Measurements from ENCODE around the gene GHRHR.

Gene GHRHR

GRCh38 chr7:30927040-30927439 lies 36.7 kb upstream of the GHRHR start:
- no peak for DNase-seq (ENCODE audit: low read depth, low spot score)

GRCh38 chr7:30927559-30927958 lies 36.2 kb upstream of the GHRHR start:
- H3K4me3 ChIP-seq (ENCODE audit: low read length), result no peak overlapping the region
- DNase-seq (ENCODE audit: low read depth, low spot score), result no peak

More at GRCh38 chr7:30927040-30927439, 36.7 kb upstream of the GHRHR start:
- H3K4me3 ChIP-seq (ENCODE audit: low read length), result no peak overlapping the region

DNA sequence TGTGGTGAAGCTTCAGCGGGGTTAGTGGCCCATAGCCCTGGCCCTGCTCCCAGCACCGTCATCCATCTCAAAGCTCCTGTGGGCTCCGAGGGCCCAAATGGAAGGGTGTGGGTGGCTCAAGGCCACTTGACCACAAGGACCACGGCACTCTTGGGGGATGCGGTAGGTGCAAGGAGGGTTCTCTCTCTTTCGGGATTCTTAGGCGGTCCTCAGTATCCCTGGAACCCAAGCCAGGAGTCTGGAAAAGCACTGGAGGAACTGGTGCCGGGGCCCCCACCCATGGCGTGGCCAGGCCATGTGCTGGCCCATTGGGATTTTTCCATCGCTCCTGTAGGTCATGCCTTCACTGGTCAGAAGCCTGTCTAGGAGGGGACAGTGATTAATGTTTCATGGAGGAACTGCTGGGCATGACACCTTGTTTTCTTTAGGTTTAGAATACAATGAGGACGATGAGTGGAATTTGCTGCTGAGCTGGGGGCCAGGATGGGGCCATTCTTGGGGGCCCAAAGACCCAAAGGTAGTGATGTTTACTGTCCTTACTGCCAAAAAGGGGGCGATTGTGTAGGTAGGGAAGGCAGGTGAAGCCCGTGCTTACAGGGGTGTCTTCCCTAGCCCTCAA lies 35.4 kb upstream of the GHRHR start:
- H3K4me3 ChIP-seq (ENCODE audit: low read length), result no peak overlapping the region
- DNase-seq (ENCODE audit: low read depth, low spot score), result no peak

DNA sequence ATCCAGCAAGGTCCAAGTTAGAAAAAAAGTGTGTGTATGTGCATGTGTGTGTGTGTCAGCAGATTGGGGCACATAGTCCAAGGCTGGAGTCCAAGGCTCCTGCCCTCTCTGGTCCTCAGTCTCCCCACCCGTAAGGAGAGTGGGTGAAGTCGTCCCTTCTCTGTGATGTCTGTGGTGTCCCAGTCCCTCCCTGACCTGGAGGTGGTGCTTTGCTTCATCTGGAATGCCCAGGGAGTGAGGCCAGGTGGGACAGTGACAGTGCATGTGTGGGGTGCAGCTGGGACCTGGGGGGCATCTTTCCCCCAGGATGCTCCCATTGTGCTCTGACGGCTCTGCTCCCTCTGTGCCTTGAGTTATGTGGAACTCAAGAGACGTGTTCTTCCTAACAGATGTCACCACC lies 34.1 kb upstream of the GHRHR start:
- DNase-seq (ENCODE audit: low read depth, low spot score), result no peak
- H3K4me3 ChIP-seq (ENCODE audit: low read length), result no peak overlapping the region

GRCh38 chr7:30930621-30931020 lies 33.1 kb upstream of the GHRHR start:
- no peak for DNase-seq (ENCODE audit: low read depth, low spot score)
- no peak overlapping the region for H3K4me3 ChIP-seq (ENCODE audit: low read length)

DNA sequence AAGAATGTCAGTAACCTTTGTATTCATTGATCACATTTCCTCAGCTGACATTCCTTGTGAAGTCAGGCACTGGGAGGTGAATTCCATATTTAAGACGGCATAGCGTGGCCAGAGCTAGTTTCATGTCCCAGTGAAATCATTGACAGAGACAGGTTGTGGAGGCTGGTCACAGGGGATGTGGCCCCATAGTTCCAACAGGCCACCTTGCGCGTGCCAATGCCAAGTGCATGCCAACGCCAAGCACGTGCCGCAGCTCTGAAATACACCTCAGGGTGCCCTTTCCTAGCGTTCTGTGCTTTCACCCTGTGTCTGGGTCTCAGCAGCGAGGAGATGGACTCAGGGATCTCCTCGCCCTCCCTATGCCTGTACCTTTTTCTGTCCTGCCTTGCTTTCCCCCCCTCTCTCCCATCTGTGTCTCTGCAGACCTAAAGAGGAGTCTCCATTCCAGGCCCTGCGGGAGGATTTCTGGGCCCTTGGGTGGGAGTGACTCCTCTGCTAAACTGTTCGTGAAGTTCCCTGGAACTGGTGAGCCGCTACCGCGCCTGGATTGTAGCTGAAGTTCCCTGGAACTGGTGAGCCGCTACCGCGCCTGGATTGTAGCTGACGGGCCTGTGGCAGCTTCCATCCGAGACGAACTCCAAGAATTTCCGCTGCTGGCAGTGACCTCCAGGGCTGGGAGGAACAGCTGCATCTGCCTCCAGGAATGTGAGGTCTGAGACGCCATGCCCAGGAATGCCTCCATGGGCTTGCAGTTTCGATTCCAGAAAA lies 32.4 kb upstream of the GHRHR start:
- no peak overlapping the region for H3K4me3 ChIP-seq (ENCODE audit: low read length)
- no peak for DNase-seq (ENCODE audit: low read depth, low spot score)

DNA sequence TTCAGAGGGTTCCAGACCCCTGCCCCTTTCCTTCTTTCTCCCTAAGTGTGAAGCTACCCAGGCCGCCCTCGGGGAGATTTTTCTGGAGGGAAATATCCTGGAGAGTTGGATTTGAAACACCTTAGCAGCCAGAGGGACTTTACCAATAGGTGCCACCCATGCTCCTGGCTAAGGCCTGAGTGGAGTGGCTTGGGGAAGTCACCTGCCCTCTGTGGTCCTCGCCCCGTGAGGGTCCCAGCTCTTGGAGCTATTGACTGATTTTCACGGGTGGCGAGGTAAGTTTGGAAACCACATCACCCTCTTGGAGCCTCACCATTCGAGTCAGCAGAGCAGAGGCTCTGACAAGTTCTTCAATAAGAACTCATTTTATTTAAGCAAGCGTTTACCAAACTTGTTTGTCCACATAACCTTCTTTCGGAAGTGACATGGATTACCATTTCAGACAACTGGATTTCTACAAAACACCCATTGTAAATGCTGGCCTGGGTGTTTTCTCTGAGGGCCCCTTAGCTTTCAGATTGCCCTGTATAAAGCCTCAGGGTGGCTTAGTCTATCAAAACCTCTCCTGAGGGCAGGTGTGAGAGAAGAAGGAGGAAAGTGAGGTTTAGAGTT lies 31.7 kb upstream of the GHRHR start:
- no peak for DNase-seq (ENCODE audit: low read depth, low spot score)
- no peak overlapping the region for H3K4me3 ChIP-seq (ENCODE audit: low read length)

DNA sequence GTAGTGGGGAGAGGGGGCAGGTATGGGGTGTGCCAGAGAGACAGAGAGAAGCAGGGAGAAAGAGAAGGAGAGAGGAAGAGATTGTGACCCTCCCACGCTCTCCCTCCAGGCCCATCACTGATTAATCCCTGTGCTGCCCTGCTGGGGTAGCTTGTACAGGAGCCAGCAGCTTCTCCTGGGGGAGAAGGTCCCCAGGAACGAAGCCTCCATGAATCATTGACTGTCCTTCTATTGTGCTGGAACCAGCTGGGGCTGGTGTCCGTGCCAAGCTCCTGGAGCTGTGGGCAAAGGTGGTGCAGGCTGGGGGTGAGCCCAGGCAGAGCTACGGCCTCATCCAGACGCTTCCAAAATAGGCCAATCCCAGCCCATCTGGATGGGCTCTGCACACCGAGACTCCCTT lies 31.2 kb upstream of the GHRHR start:
- no peak for DNase-seq (ENCODE audit: low read depth, low spot score)
- H3K4me3 ChIP-seq (ENCODE audit: low read length), result no peak overlapping the region

DNA sequence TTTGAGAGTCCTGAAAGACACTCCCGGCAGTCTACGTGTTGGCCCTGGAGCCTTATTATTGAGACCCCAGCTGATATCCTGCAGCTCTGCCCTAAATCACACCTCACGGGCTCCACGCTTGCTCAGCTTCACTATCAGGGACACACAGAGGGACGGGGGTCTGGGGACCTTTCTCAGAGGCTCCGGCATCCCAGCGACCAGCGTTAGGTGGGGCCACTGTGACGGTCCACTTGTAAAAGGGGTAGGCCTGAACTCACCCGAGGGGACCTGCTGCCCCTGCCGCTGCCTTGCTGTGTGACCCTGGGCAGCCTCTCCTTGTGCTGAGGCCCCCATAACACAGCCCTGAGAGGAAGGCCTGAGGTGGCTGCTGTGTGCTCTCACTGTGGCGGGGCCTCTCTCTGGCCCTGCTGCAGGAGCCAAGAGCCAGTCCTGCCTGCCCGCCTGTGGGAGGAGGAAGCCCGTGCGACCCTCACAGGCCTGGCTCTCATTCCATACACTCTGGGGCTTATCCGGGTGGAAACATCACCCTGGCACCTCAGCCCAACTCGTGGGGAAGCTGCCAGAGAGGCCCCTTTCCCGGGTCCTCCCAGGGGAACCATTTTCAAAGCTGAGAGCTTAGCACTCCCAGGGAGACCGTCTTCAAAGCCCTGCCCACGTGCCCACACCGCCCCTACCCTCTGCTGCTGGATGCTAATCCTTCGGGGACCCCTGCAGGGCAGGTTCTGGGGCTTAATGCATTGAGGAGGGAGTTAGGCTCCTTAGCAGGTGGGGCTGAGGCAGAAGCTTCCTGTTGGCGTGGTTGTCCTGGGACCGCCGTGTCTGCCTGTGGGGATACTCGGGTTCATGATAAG lies 30.4 kb upstream of the GHRHR start:
- H3K4me3 ChIP-seq (ENCODE audit: low read length), result no peak overlapping the region

DNA sequence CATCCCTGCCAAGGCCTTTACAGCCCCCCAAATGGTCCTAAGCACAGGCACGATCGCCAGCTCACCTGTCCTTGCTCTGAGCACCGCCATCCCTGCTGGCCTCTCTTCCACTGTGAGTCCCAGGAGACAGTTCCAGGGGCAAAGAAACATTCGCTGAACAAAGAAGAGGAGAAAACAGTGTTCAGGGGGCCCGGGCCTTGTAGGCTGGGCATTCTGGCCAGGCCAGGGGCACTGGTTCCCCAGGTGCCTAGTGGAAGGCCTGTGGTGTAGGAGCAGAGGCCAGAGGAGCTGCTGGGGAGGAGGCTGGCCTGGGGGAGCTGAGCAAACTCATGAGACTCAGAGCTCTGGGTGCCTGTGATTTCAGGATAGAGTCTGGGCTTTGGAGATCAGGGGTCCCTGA lies 29.5 kb upstream of the GHRHR start:
- DNase-seq (ENCODE audit: low read depth, low spot score), result no peak
- H3K4me3 ChIP-seq (ENCODE audit: low read length), result no peak overlapping the region

More for the DNA sequence above, 30.4 kb upstream of the GHRHR start:
- DNase-seq (ENCODE audit: low read depth, low spot score), result no peak

- no peak for DNase-seq (ENCODE audit: low read depth, low spot score)
- no peak overlapping the region for H3K4me3 ChIP-seq (ENCODE audit: low read length)
Observed at GRCh38 chr7:30934732-30935568, 28.8 kb upstream of the GHRHR start.

DNA sequence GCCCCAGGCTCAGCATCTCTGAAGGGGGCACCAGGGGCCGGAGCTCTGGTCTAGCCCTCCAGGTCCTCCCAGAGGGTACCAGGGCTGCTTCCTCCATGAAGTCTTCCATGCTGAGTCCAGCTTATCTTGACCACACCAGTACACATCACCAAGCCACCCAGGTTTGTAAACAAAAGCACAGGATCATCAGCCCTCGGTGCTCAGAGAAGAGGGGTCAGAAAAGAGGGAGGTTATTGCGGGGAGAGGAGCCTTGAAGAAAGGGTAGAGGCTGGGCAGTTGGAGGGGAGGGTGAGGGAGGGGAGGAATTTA lies 28.2 kb upstream of the GHRHR start:
- H3K4me3 ChIP-seq (ENCODE audit: low read length), result no peak overlapping the region
- DNase-seq (ENCODE audit: low read depth, low spot score), result no peak

DNA sequence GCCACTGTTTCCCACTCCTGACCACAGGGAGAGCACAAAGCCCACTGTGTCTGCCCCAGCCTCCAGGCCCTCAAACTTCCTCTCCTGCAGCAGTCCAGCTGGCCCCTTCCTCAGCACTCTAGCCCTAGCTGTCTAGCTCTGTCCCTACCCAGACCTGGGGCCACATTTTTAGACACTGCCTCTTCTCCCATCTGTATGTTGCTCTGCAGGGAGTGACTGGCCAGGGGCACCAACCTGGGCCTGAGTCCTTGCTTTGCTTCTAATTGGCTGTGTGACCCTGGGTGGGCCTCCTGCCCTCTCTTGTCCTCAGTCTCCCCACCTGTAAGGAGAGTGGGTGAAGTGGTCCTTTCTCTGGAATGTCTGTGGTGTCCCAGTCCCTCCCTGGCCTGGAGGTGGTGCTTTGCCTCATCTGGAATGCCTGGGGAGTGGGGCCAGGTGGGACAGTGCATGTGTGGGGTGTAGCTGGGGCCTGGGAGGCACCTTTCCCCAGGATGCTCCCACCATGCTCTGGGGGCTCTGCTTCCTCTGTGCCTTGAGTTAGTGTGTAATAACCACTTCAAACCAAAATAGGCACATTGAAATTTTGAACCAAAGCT lies 27.0 kb upstream of the GHRHR start:
- DNase-seq (ENCODE audit: low read depth, low spot score), result no peak
- H3K4me3 ChIP-seq (ENCODE audit: low read length), result no peak overlapping the region

GRCh38 chr7:30937416-30937815 lies 26.3 kb upstream of the GHRHR start:
- DNase-seq (ENCODE audit: low read depth, low spot score), result no peak
- H3K4me3 ChIP-seq (ENCODE audit: low read length), result no peak overlapping the region

DNA sequence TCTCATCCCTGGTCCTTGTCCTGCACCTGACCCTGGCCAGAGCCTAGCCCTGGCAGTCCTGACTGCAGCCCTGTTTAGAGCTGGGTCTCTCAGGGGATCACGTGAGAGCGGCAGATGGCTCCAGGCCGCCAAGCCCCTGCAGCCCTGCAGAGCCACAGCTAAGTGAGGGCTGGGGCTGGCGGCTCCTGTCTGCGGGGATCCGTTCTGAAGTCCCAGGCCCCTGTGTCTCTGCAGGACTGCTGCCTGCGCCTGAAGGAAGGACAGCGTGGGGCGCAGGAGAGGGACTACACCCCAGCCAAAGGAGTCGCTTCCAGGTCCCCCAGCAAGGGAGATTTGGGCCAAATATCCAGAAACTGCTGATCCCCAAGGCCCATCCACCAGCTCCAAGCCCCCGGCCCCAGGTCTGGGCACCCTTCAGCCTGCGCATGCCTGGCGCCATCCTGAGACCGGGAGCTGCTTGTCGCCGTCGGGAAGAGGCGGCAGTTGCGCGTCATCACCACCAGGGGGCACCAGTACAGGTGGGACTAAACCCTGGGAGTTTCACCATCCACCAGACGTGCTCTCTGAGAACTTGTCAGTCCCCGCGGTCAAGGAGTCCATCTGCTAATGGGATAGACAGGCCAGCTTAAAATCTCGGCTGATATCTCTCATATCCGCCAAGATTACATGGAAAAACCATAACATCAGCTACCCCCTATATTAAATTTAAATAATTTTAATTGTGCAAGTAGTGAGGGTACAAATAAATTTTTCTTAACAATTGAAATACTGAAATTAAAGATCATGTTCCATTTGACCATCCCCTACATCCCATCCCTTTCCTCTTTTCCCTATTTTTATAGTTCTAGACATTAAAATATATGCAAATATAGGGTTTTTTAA lies 25.1 kb upstream of the GHRHR start:
- peak; percentile 44 for DNase-seq (ENCODE audit: low read depth, low spot score)
- H3K4me3 ChIP-seq (ENCODE audit: low read length), result no peak overlapping the region

GRCh38 chr7:30941582-30942323 lies 22.0 kb upstream of the GHRHR start:
- H3K4me3 ChIP-seq (ENCODE audit: low read length), result no peak overlapping the region
- DNase-seq (ENCODE audit: low read depth, low spot score), result no peak

GRCh38 chr7:30950197-30950596 lies 13.6 kb upstream of the GHRHR start:
- no peak overlapping the region for H3K4me3 ChIP-seq (ENCODE audit: low read length)
- DNase-seq (ENCODE audit: low read depth, low spot score), result no peak
